ENCODE results near the gene ROR2.
A peak's percentile ranks its signal among the peaks of the same experiment; 100 is the strongest.

ROR2 gene

DNA sequence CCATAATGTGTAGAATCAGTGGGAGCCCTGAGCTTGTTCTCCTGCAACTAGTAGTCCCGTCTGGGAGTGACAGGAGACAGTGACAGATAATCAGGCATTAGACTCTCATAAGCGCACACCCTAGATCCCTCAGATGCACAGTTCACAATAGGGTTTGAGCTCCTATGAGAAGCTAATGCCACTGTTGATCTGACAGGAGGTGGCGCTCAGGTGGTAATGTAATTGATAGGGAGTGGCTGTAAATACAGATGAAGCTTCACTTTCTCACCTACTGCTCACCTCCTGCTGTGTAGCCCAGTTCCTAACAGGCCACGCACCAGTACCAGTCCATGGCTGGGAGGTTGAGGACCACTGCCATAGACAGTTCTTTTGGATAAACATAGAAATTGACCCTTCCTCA lies 188.7 kb downstream of the ROR2 start:
- Histone ChIP-seq H3K36me3 (0 out of 2 replicates have a peak, but pooled peaks cover 3% of the 10 kb centered on the region), H3K4me1 (no peaks in the 10 kb centered on the region)
- TF ChIP-seq, protein P1, sequence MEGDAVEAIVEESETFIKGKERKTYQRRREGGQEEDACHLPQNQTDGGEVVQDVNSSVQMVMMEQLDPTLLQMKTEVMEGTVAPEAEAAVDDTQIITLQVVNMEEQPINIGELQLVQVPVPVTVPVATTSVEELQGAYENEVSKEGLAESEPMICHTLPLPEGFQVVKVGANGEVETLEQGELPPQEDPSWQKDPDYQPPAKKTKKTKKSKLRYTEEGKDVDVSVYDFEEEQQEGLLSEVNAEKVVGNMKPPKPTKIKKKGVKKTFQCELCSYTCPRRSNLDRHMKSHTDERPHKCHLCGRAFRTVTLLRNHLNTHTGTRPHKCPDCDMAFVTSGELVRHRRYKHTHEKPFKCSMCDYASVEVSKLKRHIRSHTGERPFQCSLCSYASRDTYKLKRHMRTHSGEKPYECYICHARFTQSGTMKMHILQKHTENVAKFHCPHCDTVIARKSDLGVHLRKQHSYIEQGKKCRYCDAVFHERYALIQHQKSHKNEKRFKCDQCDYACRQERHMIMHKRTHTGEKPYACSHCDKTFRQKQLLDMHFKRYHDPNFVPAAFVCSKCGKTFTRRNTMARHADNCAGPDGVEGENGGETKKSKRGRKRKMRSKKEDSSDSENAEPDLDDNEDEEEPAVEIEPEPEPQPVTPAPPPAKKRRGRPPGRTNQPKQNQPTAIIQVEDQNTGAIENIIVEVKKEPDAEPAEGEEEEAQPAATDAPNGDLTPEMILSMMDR (IDR thresholded peaks at IDR 0.05; ENCODE audit: low read depth, low read length), result no peak

DNA sequence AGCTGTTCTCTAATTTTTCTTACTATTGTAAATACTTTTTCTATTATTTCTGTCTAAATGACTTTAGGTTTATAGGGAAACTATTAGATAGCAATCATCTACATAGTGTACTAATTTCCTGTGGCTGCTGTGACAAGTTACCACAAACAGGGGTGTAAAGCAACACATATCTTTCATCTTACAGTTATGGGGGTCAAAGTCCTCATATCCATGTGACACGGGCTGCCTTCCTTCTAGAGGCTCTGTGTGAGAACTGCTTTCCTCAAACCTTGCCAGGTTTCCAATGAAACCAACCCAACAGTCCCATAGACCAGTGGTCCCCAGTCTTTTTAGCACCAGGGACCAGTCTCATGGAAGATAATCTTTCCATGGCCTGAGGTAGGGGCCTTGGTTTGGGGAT lies 189.1 kb downstream of the ROR2 start:
- no peaks in the 10 kb centered on the region for H3K27me3 ChIP-seq
- H3K9me3 ChIP-seq, result no peaks in the 10 kb centered on the region
- H3K36me3 ChIP-seq, result peaks cover 3% of the 10 kb centered on the region; the same call in 1 of the 2 replicates
- TF ChIP-seq, protein P1 (IDR thresholded peaks at IDR 0.05; ENCODE audit: low read depth, low read length), result no peak
- no peak overlapping the region for H3K4me3 ChIP-seq (ENCODE audit: low read depth, low read length)
- H3K4me1 ChIP-seq, result no peaks in the 10 kb centered on the region
- DNase-seq, result no peak

More for the DNA sequence above, 188.7 kb downstream of the ROR2 start:
- H3K27me3 ChIP-seq, result no peaks in the 10 kb centered on the region
- DNase-seq, result no peak
- H3K9me3 ChIP-seq, result no peaks in the 10 kb centered on the region
- H3K4me3 ChIP-seq (ENCODE audit: low read depth, low read length), result no peak overlapping the region

DNA sequence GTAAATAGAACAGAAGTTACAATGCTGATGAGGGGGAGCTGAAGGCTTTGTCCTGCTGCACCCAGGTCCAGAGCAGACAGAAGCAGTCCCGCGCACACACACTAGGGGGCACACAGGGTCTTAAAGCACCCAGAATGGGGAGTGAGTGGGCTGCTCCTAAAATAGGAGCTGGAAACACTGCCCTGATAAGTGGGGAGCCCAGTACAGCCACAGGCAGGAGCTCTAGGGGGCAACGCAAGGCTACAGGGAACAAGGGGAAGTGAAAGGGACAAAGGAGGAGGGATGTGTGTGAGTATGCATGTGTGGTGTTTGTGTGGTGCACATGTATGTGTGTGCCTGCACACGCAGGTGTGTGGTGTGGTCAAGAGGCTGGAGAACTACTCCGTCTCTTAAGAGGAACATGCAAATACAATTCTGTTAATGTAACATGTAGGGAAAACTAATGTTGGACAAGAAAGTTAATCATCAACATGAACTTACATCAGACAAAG lies 191.5 kb downstream of the ROR2 start:
- Histone ChIP-seq H3K9me3 (no peaks in the 10 kb centered on the region), H3K27me3 (no peaks in the 10 kb centered on the region), H3K4me1 (no peaks in the 10 kb centered on the region), H3K36me3 (peaks cover 8% of the 10 kb centered on the region), H3K4me3 (ENCODE audit: low read depth, low read length) (no peak overlapping the region)
- DNase-seq, result peak; percentile 76
- TF ChIP-seq, protein P1 (IDR thresholded peaks at IDR 0.05; ENCODE audit: low read depth, low read length), result peak; percentile 90

DNA sequence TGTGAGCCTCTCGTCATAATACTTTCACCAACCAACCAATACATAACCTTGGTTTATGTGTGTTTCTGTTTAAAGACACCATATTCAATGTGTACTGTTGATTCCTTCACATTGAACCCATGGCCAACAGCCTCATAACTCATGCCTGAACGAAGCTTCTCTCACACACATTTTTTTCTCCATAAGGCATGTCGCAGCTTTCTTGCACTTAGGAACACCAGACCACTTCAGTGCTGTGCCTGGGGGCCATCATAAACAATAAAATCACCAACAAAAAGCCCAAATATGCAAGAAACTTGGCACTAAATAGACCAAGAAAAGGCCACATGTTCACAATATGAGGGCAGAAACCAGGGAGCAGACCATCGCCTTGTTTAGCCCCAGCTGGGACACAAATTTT lies 192.2 kb downstream of the ROR2 start:
- TF ChIP-seq, protein P1 (IDR thresholded peaks at IDR 0.05; ENCODE audit: low read depth, low read length), result no peak
- Histone ChIP-seq H3K4me1 (no peaks in the 10 kb centered on the region), H3K4me3 (ENCODE audit: low read depth, low read length) (no peak overlapping the region), H3K9me3 (no peaks in the 10 kb centered on the region), H3K27me3 (no peaks in the 10 kb centered on the region), H3K36me3 (peaks cover 8% of the 10 kb centered on the region)
- DNase-seq, result no peak

DNA sequence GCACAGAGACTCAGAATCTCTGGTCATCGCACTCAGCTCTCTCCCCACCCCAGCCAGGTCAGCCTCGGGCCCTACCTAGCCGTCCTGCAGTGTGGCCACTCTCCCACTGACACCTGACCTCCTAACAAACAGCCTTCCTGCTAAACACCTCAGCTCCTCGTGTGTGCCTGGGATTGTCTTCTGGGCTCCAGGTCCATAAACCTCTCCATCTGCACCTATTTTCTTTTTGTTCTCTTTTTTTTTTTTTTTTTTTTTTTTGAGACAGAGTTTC lies 193.6 kb downstream of the ROR2 start:
- Histone ChIP-seq H3K4me3 (ENCODE audit: low read depth, low read length) (no peak overlapping the region), H3K36me3 (peaks cover 8% of the 10 kb centered on the region), H3K9me3 (no peaks in the 10 kb centered on the region), H3K4me1 (no peaks in the 10 kb centered on the region), H3K27me3 (no peaks in the 10 kb centered on the region)
- TF ChIP-seq, protein P1 (IDR thresholded peaks at IDR 0.05; ENCODE audit: low read depth, low read length), result no peak
- DNase-seq, result no peak

DNA sequence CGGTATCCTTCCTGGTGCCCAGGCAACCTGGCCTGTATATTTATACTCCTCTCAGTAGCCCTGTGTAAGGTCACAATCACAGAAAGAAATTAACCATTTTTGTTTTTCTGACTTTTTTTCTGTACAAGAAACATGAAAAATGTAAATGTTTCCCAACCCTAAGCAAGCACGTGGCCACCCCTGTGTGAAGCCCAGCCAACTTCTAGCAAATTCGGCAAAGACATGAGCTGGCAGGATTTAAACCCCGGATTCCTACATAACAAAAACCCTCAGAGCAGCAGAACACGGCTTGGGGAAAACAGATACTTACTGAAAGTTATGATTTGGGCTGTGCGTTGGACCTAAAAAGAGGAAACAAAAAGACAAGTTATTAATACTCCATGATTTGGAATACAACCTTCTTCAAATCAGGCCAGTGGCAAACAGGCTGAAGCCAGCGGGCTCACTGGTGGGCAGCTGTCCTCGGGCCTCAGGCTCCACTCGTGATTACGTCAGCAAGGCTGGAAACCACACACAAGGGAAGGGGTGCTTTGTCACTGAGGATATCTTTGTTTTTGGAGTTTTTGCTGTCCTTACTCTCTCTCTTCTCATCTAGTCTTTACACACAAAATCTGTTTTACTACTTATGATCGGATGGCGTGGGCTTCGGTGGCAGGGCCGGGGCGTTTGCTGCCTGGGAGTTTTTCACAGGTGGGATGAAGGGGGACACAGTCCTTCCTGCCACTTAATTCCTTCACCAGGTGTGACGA lies 194.1 kb downstream of the ROR2 start:
- no peaks in the 10 kb centered on the region for H3K27me3 ChIP-seq
- H3K4me3 ChIP-seq (ENCODE audit: low read depth, low read length), result no peak overlapping the region
- TF ChIP-seq, protein P1 (IDR thresholded peaks at IDR 0.05; ENCODE audit: low read depth, low read length), result no peak
- no peaks in the 10 kb centered on the region for H3K9me3 ChIP-seq
- no peaks in the 10 kb centered on the region for H3K4me1 ChIP-seq
- DNase-seq, result no peak
- H3K36me3 ChIP-seq, result peaks cover 8% of the 10 kb centered on the region

All from BE2C (cell line).